Prostate gland (tissue), 2 donors: Measurements from ENCODE around the gene FAM177B.

ENCODE experiments used
- POLR2A ChIP-seq: fragments of 450-650 bp; IDR thresholded peaks from one replicate; pipeline ENCODE4 v1.6.1; 2016; ENCODE audit warnings: antibody characterized with exemption, mild to moderate bottlenecking
- POLR2AphosphoS5 ChIP-seq: sonication (generic); formaldehyde crosslinking; IDR thresholded peaks from one replicate; pipeline ENCODE4 v1.6.1; 2017; ENCODE audit warnings: antibody characterized with exemption
- TF ChIP-seq, protein P1 (sequence below), 4 experiments: fragments of 200-600 bp in 2 of 4; fragments of 450-650 bp in 2 of 4; sonication (generic) in 2 of 4; IDR thresholded peaks; 1 replicate in 3 of 4; 2 replicates in 1 of 4; pipeline ENCODE4 v1.5.1; 2016 to 2019; ENCODE audit warnings: antibody characterized with exemption in 4 of 4, mild to moderate bottlenecking in 2 of 4, moderate library complexity in 2 of 4

DNA sequence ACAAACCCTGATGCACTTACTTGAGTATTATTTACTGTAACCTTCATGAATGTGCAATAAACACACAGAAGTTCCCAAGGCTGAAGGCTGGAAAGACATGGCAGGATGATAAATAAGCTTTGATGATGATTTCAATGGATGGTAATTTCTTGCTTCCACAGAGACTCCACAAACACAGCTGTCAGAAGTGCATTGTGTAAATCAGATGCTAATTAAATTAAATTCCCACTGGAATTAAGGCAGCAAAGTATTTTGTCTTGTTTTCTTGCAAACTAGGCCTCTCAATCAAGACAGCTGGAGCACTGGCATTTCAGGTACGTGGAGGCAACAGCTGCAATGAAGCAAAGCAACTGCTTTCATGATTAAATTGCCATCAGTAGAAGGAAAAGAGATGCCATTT, 24.1 kb downstream of the FAM177B start:
- TF ChIP-seq, protein P1, sequence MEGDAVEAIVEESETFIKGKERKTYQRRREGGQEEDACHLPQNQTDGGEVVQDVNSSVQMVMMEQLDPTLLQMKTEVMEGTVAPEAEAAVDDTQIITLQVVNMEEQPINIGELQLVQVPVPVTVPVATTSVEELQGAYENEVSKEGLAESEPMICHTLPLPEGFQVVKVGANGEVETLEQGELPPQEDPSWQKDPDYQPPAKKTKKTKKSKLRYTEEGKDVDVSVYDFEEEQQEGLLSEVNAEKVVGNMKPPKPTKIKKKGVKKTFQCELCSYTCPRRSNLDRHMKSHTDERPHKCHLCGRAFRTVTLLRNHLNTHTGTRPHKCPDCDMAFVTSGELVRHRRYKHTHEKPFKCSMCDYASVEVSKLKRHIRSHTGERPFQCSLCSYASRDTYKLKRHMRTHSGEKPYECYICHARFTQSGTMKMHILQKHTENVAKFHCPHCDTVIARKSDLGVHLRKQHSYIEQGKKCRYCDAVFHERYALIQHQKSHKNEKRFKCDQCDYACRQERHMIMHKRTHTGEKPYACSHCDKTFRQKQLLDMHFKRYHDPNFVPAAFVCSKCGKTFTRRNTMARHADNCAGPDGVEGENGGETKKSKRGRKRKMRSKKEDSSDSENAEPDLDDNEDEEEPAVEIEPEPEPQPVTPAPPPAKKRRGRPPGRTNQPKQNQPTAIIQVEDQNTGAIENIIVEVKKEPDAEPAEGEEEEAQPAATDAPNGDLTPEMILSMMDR (IDR thresholded peaks at IDR 0.05): no peak
- TF ChIP-seq POLR2AphosphoS5 (no peak), POLR2A (no peak)
